CD14-positive monocyte (primary cell): Measurements from ENCODE around the gene GOLGA6L24. TPM values are rescaled to one million over a fixed set of nuclear protein-coding genes. Genes with fewer than 3 reads are reported as not detected.
"Not testable (repeated sequence)": the region's sequence is repeated elsewhere in the genome, so short reads cannot be mapped to it uniquely, and the experiment has no call there.

Experiments used
- DNase-seq, 3 donors: peaks; one replicate each; pipeline ENCODE4 v3.0.0-alpha.2; 2011 to 2022
- H2AFZ ChIP-seq: 2 replicates; pipeline ENCODE4 v1.6.0; 2012; ENCODE audit warnings: mild to moderate bottlenecking, low read depth, low read length, inconsistent platforms; ENCODE audit not compliant: insufficient read depth, poor library complexity, severe bottlenecking
- H3K27ac ChIP-seq, 2 donors: 1 replicate in 1 of 2; 2 replicates in 1 of 2; pipeline ENCODE4 v1.5.1; 2012 to 2013; ENCODE audit warnings: low read length in 2 of 2, control low read depth in 1 of 2, inconsistent platforms in 1 of 2, low read depth in 1 of 2, mild to moderate bottlenecking in 1 of 2
- H3K27me3 ChIP-seq, 2 donors: one replicate each; pipeline versions ENCODE4 v1.6.0 to v1.6.1; 2011 to 2013; ENCODE audit warnings: low read length in 2 of 2; ENCODE audit not compliant: control insufficient read depth in 2 of 2, insufficient read depth in 2 of 2
- H3K36me3 ChIP-seq, 2 donors: replicated peaks in 1 of 2; 1 replicate in 1 of 2; 2 replicates in 1 of 2; pipeline versions ENCODE4 v1.5.1 to v1.6.1; 2012 to 2013; ENCODE audit warnings: low read length in 2 of 2, control low read depth in 1 of 2, inconsistent platforms in 1 of 2, mild to moderate bottlenecking in 1 of 2; ENCODE audit not compliant: insufficient read depth in 2 of 2, control insufficient read depth in 1 of 2
- H3K4me1 ChIP-seq, 2 donors: 1 replicate in 1 of 2; 2 replicates in 1 of 2; pipeline versions ENCODE4 v1.5.1 to v1.6.1; 2012 to 2013; ENCODE audit warnings: low read length in 2 of 2, control low read depth in 1 of 2, inconsistent platforms in 1 of 2, mild to moderate bottlenecking in 1 of 2, moderate library complexity in 1 of 2; ENCODE audit not compliant: insufficient read depth in 2 of 2, control insufficient read depth in 1 of 2
- H3K4me2 ChIP-seq: replicated peaks from 2 replicates; pipeline ENCODE3; 2012; ENCODE audit warnings: low read length, moderate library complexity, mild to moderate bottlenecking; ENCODE audit not compliant: poor library complexity, severe bottlenecking; ENCODE audit errors: extremely low read depth
- H3K4me3 ChIP-seq, 3 experiments: fragments of 200-600 bp in 1 of 3; sonication (generic) in 1 of 3; replicated peaks in 1 of 3; 1 replicate in 2 of 3; 2 replicates in 1 of 3; pipeline ENCODE4 v1.5.1; 2011 to 2013; ENCODE audit warnings: low read length in 3 of 3, mild to moderate bottlenecking in 3 of 3, control low read depth in 2 of 3, low read depth in 2 of 3, inconsistent platforms in 1 of 3, moderate library complexity in 1 of 3
- H3K79me2 ChIP-seq: 2 replicates; pipeline ENCODE4 v1.6.0; 2012; ENCODE audit warnings: mild to moderate bottlenecking, control low read depth, inconsistent platforms, low read length, moderate library complexity; ENCODE audit not compliant: insufficient read depth
- H3K9ac ChIP-seq: 2 replicates; pipeline ENCODE4 v1.6.0; 2017; ENCODE audit warnings: low read length, mild to moderate bottlenecking; ENCODE audit not compliant: insufficient read depth, poor library complexity, severe bottlenecking
- H3K9me3 ChIP-seq, 2 donors: replicated peaks in 1 of 2; 1 replicate in 1 of 2; 2 replicates in 1 of 2; pipeline versions ENCODE4 v1.5.1 to v1.6.1; 2012 to 2013; ENCODE audit warnings: low read length in 2 of 2, control low read depth in 1 of 2; ENCODE audit not compliant: control insufficient read depth in 1 of 2, insufficient read depth in 1 of 2
- H4K20me1 ChIP-seq: 2 replicates; pipeline ENCODE4 v1.6.0; 2012; ENCODE audit warnings: mild to moderate bottlenecking, low read length, control low read depth, moderate library complexity; ENCODE audit not compliant: insufficient read depth
- H3K27ac Mint-ChIP-seq, 7 donors: one replicate each; pipeline ENCODE4 v1.8.0; 2020; ENCODE audit warnings: mild to moderate bottlenecking in 7 of 7, mixed read lengths in 7 of 7, moderate library complexity in 6 of 7, inconsistent platforms in 2 of 7
- H3K27me3 Mint-ChIP-seq, 3 donors: one replicate each; pipeline ENCODE4 v1.8.0; 2021 to 2022; ENCODE audit warnings: low read depth in 3 of 3, mild to moderate bottlenecking in 3 of 3, mixed read lengths in 3 of 3, moderate library complexity in 3 of 3, inconsistent platforms in 1 of 3
- H3K36me3 Mint-ChIP-seq, 2 donors: one replicate each; pipeline ENCODE4 v1.8.0; 2020; ENCODE audit warnings: mixed read lengths in 2 of 2, inconsistent platforms in 1 of 2, mild to moderate bottlenecking in 1 of 2
- H3K4me1 Mint-ChIP-seq: one replicate; pipeline ENCODE4 v1.8.0; 2020; ENCODE audit warnings: mild to moderate bottlenecking, mixed read lengths
- H3K4me3 Mint-ChIP-seq, 2 donors: one replicate each; pipeline ENCODE4 v1.8.0; 2020; ENCODE audit warnings: mild to moderate bottlenecking in 2 of 2, mixed read lengths in 2 of 2, moderate library complexity in 1 of 2
- H3K9me3 Mint-ChIP-seq, 7 donors: one replicate each; pipeline ENCODE4 v1.8.0; 2020 to 2022; ENCODE audit warnings: mixed read lengths in 7 of 7, mild to moderate bottlenecking in 6 of 7, moderate library complexity in 6 of 7, inconsistent platforms in 2 of 7
- WGBS: methylation state at CpG from one replicate; pipeline ENCODE4 v1.1.5; 2013; ENCODE audit warnings: missing lambda C conversion rate; ENCODE audit not compliant: insufficient coverage; 5-methylcytosine and 5-hydroxymethylcytosine counted together
- intact Hi-C, 2 donors: fragments of 100-400 bp; cut with micrococcal nuclease; formaldehyde crosslinking; loops; one replicate each; pipeline versions ENCODE4 v1.15.0 to v1.15.1; 2023
- polyA plus RNA-seq, 3 donors: library from polyadenylated mRNA; depleted of rRNA in 1 of 3; unstranded in 2 of 3; stranded (reverse) in 1 of 3; fragments of 300-500 nt in 2 of 3; fragments of >200 nt in 1 of 3; fragmentation: Illumina TruSeq in 2 of 3; gene quantifications; 1 replicate in 2 of 3; 2 replicates in 1 of 3; pipeline ENCODE4 v1.2.3, GENCODE V29; 2012 to 2021
- small RNA-seq: library from RNA; depleted of rRNA; stranded (forward); fragments of <200 nt; gene quantifications from one replicate; pipeline ENCODE3, GENCODE V24; 2012; ENCODE audit warnings: low read depth; ENCODE audit not compliant: insufficient read length

Gene GOLGA6L24
- polyA plus RNA-seq, 3 donors, result not detected

DNA sequence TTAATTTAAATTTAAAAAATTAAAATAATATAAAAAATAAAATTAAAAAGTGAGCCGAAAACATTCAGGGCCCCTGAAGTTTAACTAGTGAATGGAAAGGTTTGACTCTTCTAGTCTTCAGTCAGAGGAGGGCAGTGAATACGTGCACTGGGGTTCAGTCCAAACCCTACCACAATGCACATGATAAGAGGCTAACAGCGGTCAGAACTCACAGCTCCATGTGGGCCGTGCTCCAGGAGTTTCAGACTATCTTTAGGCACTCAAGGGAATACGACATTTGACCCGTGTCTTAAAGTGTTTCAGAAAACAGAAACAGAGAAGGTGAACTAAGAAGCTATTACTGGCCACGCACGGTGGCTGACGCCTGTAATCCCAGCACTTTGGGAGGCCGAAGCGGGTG, 47.4 kb downstream of the GOLGA6L24 start:
- H3K4me3 ChIP-seq, H4K20me1 ChIP-seq, H3K27me3 ChIP-seq, DNase-seq, H3K27me3 Mint-ChIP-seq, H3K4me1 Mint-ChIP-seq, intact Hi-C loops, H3K27ac ChIP-seq, H3K4me3 Mint-ChIP-seq, H2AFZ ChIP-seq, H3K79me2 ChIP-seq, H3K9ac ChIP-seq, H3K4me2 ChIP-seq, H3K27ac Mint-ChIP-seq, H3K4me1 ChIP-seq: not testable (repeated sequence)
- no CpG with 5 or more reads among the region's 11 CpGs for WGBS
- Histone ChIP-seq H3K9me3 (peaks cover 5 to 15% of the 10 kb centered on the region in 2 donors), H3K36me3 (peaks cover 0 to 15% of the 10 kb centered on the region in 2 donors)
- Mint-ChIP-seq H3K9me3 (peaks cover 9 to 51% (median 31%) of the 10 kb centered on the region in 7 donors), H3K36me3 (peaks cover 17 to 38% of the 10 kb centered on the region in 2 donors)

DNA sequence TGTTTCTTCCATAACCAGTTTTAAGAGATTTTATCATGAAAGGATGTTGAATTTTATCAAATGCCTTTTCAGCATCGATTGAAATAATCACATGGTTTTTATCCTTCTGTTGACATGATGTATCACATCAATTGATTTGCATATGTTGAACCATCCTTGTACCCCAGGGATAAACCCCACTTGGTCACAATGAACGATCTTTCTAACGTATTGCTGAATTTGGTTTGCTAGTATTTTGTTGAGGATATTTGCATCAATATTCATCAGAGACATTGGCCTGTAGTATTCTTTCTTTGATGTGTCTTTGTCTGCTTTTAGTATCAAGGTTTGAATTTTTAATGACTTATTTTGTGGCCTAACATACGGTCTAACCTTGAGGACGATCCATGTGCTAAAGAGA, 49.2 kb downstream of the GOLGA6L24 start:
- H3K4me2 ChIP-seq, H3K27ac Mint-ChIP-seq, H3K36me3 ChIP-seq, H4K20me1 ChIP-seq, H3K4me3 ChIP-seq, H3K9ac ChIP-seq, H3K27me3 Mint-ChIP-seq, H3K79me2 ChIP-seq, H2AFZ ChIP-seq, H3K4me3 Mint-ChIP-seq, DNase-seq, H3K4me1 ChIP-seq, H3K27ac ChIP-seq, H3K27me3 ChIP-seq, H3K4me1 Mint-ChIP-seq, intact Hi-C loops: not testable (repeated sequence)
- H3K9me3 Mint-ChIP-seq, result peaks cover 9 to 58% (median 30%) of the 10 kb centered on the region in 7 donors
- peaks cover 5 to 18% of the 10 kb centered on the region in 2 donors for H3K9me3 ChIP-seq
- WGBS, result no CpG with 5 or more reads among the region's 5 CpGs
- peaks cover 11 to 26% of the 10 kb centered on the region in 2 donors for H3K36me3 Mint-ChIP-seq

Small RNA genes within 50 kb of the gene (small RNA-seq; reads per million reads assigned to genes)
- gene AC091304.5 (not detected), gene RN7SL238P (not detected)

Other genes starting within 250 kb of the GOLGA6L24 start
- gene HERC2, start 35.9 kb downstream of the GOLGA6L24 start, polyA plus RNA-seq, result 1 to 10 TPM; 3.1 to 9.0 (median 4.7) TPM
- not detected for gene GOLGA8F, start 20.6 kb upstream of the GOLGA6L24 start, polyA plus RNA-seq
- gene GOLGA8G, start 174.9 kb upstream of the GOLGA6L24 start, polyA plus RNA-seq, result not detected
- not detected for gene GOLGA6L25, start 195.5 kb upstream of the GOLGA6L24 start, polyA plus RNA-seq